Activated T-cell treated with anti-CD3 and anti-CD28 coated beads, Interleukin-2, amount 50 U/mL, for 1 hour (primary cell): Measurements from ENCODE around the gene QTRT2.
A peak's percentile ranks its signal among the peaks of the same experiment; 100 is the strongest.

ENCODE experiments used
- DNase-seq: peaks from one replicate; pipeline ENCODE4 v3.0.0-alpha.2; 2020

QTRT2 gene

GRCh38 chr3:114056130-114057010, at the start of gene QTRT2, which contains the start of gene CCDC191:
Gene QTRT2 (plus strand): TSS chr3:114056737. CDS start chr3:114065258, 8,521 bp downstream.
Gene CCDC191 (minus strand): TSS chr3:114056526. CDS start chr3:114056466, 60 bp downstream.
- DNase-seq: peak; percentile 93

GRCh38 chr3:114011059-114011797, 45.3 kb upstream of the QTRT2 start:
- no peak for DNase-seq

GRCh38 chr3:114014211-114014610, 42.3 kb upstream of the QTRT2 start:
- DNase-seq: no peak

- no peak for DNase-seq
Measured at GRCh38 chr3:114019486-114019885, 37.1 kb upstream of the QTRT2 start.

GRCh38 chr3:114020907-114021306, 35.6 kb upstream of the QTRT2 start:
- no peak for DNase-seq

- no peak for DNase-seq
Measured at GRCh38 chr3:114022145-114022802, 34.3 kb upstream of the QTRT2 start.

GRCh38 chr3:114025451-114025850, 31.1 kb upstream of the QTRT2 start:
- DNase-seq: no peak

GRCh38 chr3:114026331-114026730, 30.2 kb upstream of the QTRT2 start:
- no peak for DNase-seq

- no peak for DNase-seq
Measured at GRCh38 chr3:114033721-114034120, 22.8 kb upstream of the QTRT2 start.

- DNase-seq: no peak
Measured at GRCh38 chr3:114034211-114034610, 22.3 kb upstream of the QTRT2 start.

- no peak for DNase-seq
Measured at GRCh38 chr3:114034787-114035545, 21.6 kb upstream of the QTRT2 start.

GRCh38 chr3:114035896-114036295, 20.6 kb upstream of the QTRT2 start:
- DNase-seq: no peak

- DNase-seq: no peak
Measured at GRCh38 chr3:114043205-114043604, 13.3 kb upstream of the QTRT2 start.

GRCh38 chr3:114052216-114052615, 4.3 kb upstream of the QTRT2 start:
- no peak for DNase-seq

- no peak for DNase-seq
Measured at GRCh38 chr3:114057011-114057347, 442 bp downstream of the QTRT2 start.

- no peak for DNase-seq
Measured at GRCh38 chr3:114058646-114059045, 2.1 kb downstream of the QTRT2 start.

- no peak for DNase-seq
Measured at GRCh38 chr3:114060906-114061655, 4.5 kb downstream of the QTRT2 start.

- no peak for DNase-seq
Measured at GRCh38 chr3:114067804-114068203, 11.3 kb downstream of the QTRT2 start.

- DNase-seq: no peak
Measured at GRCh38 chr3:114068336-114068735, 11.8 kb downstream of the QTRT2 start.

GRCh38 chr3:114071786-114072185, 15.2 kb downstream of the QTRT2 start:
- no peak for DNase-seq

GRCh38 chr3:114076711-114077110, 20.2 kb downstream of the QTRT2 start:
- DNase-seq: no peak

- no peak for DNase-seq
Measured at GRCh38 chr3:114078126-114078525, 21.6 kb downstream of the QTRT2 start.
